Fibroblast of lung (primary cell): ENCODE data around the gene PRXL2C. TPM values are rescaled to one million over a fixed set of nuclear protein-coding genes. Genes with fewer than 3 reads are reported as not detected.

Experiments used
- DNase-seq, 2 donors: peaks; one replicate each; pipeline versions ENCODE4 v3.0.0 to v3.0.0-alpha.2; 2010; ENCODE audit warnings: low read depth in 2 of 2
- H2AFZ ChIP-seq: 2 replicates; pipeline ENCODE4 v1.5.1; 2012; ENCODE audit warnings: low read length, control low read depth, inconsistent platforms
- H3K27ac ChIP-seq: 2 replicates; pipeline ENCODE4 v1.5.1; 2011; ENCODE audit warnings: low read length, control low read depth; ENCODE audit not compliant: insufficient read depth
- H3K27me3 ChIP-seq: 2 replicates; pipeline ENCODE4 v1.5.1; 2011; ENCODE audit warnings: mild to moderate bottlenecking, low read length; ENCODE audit not compliant: control insufficient read depth, insufficient read depth
- H3K36me3 ChIP-seq: 2 replicates; pipeline ENCODE4 v1.5.1; 2011; ENCODE audit warnings: low read length; ENCODE audit not compliant: control insufficient read depth, insufficient read depth
- H3K4me1 ChIP-seq: 2 replicates; pipeline ENCODE4 v1.5.1; 2011; ENCODE audit warnings: low read length; ENCODE audit not compliant: control insufficient read depth, insufficient read depth; ENCODE audit errors: extremely low read depth
- H3K4me2 ChIP-seq: 2 replicates; pipeline ENCODE4 v1.5.1; 2011; ENCODE audit warnings: low read length, control low read depth; ENCODE audit not compliant: insufficient read depth; ENCODE audit errors: extremely low read depth
- H3K4me3 ChIP-seq, 4 experiments: fragments of 200-600 bp in 1 of 4; sonication (generic) in 1 of 4; replicated peaks in 1 of 4; 2 replicates each; pipeline ENCODE4 v1.5.1; 2011 to 2016; ENCODE audit warnings: low read length in 4 of 4, low read depth in 3 of 4, mild to moderate bottlenecking in 3 of 4, control low read depth in 2 of 4, inconsistent platforms in 1 of 4, mixed read lengths in 1 of 4; ENCODE audit not compliant: insufficient read depth in 1 of 4; ENCODE audit errors: control extremely low read depth in 1 of 4
- H3K79me2 ChIP-seq: 2 replicates; pipeline ENCODE4 v1.5.1; 2012; ENCODE audit warnings: mild to moderate bottlenecking, low read length, inconsistent platforms; ENCODE audit not compliant: control insufficient read depth, insufficient read depth
- H3K9ac ChIP-seq: 2 replicates; pipeline ENCODE4 v1.5.1; 2011; ENCODE audit warnings: mild to moderate bottlenecking, low read length, control low read depth; ENCODE audit not compliant: insufficient read depth
- H3K9me3 ChIP-seq: 2 replicates; pipeline ENCODE4 v1.5.1; 2012; ENCODE audit warnings: low read depth, low read length; ENCODE audit not compliant: control insufficient read depth, insufficient read depth
- H4K20me1 ChIP-seq: 2 replicates; pipeline ENCODE4 v1.5.1; 2011; ENCODE audit warnings: low read length; ENCODE audit not compliant: control insufficient read depth, insufficient read depth; ENCODE audit errors: extremely low read depth
- CTCF ChIP-seq, 2 donors: IDR thresholded peaks in 1 of 2; conservative IDR thresholded peaks in 1 of 2; 1 replicate in 1 of 2; 2 replicates in 1 of 2; pipeline ENCODE4 v1.5.1; 2011 to 2012; ENCODE audit warnings: low read length in 2 of 2, control low read depth in 1 of 2, inconsistent platforms in 1 of 2, low read depth in 1 of 2, mild to moderate bottlenecking in 1 of 2
- EZH2 ChIP-seq: IDR thresholded peaks from 2 replicates; pipeline ENCODE4 v1.5.1; 2012; ENCODE audit warnings: low read length, control low read depth, mild to moderate bottlenecking; ENCODE audit errors: missing control alignments
- polyA plus RNA-seq, 2 donors: library from polyadenylated mRNA; depleted of rRNA in 1 of 2; stranded (reverse) in 1 of 2; unstranded in 1 of 2; fragments of >200 nt; gene quantifications; 2 replicates each; pipeline ENCODE4 v1.2.1, GENCODE V29; 2011 to 2012; ENCODE audit warnings: missing spikeins in 1 of 2
- total RNA-seq: library from RNA; depleted of rRNA; stranded (reverse); fragments of >200 nt; gene quantifications from 2 replicates; pipeline ENCODE4 v1.2.1, GENCODE V29; 2014

Gene PRXL2C
- total and polyA plus RNA-seq, 2 donors (not counting 1 experiment from before 2014, with no cell fraction given): 31.2 to 64.4 TPM

- Histone ChIP-seq H3K27me3 (no peaks in the 10 kb centered on the region), H3K9me3 (no peaks in the 10 kb centered on the region), H3K4me2 (peak overlapping the region; percentile 72), H3K9ac (peak overlapping the region; percentile 72), H3K79me2 (peaks cover 19% of the 10 kb centered on the region), H3K27ac (peak overlapping the region; percentile 33), H3K4me3 (peak overlapping the region; percentile 10 to 80 (median 62)), H4K20me1 (no peaks in the 10 kb centered on the region), H3K4me1 (no peaks in the 10 kb centered on the region), H3K36me3 (no peaks in the 10 kb centered on the region), H2AFZ (no peak overlapping the region)
- peak; percentile 43 to 51 for DNase-seq
- TF ChIP-seq CTCF (conservative IDR thresholded peaks at IDR 0.05 in 1 of 2, IDR thresholded peaks at IDR 0.05 in 1 of 2; ENCODE audit: low read depth in 1 of 2, low read length in 2 of 2): no peak
- TF ChIP-seq EZH2: no peak
Measured at GRCh38 chr9:96618209-96619123, 36.7 kb downstream of the PRXL2C start.

- TF ChIP-seq CTCF (conservative IDR thresholded peaks at IDR 0.05 in 1 of 2, IDR thresholded peaks at IDR 0.05 in 1 of 2; ENCODE audit: low read depth in 1 of 2, low read length in 2 of 2) (no peak), EZH2 (no peak)
- H3K36me3 ChIP-seq: no peaks in the 10 kb centered on the region
Measured at GRCh38 chr9:96617439-96618185, 37.5 kb downstream of the PRXL2C start.

GRCh38 chr9:96616817-96617438 lies 38.2 kb downstream of the PRXL2C start:
- Histone ChIP-seq H3K9me3 (no peaks in the 10 kb centered on the region), H3K4me3 (no peak overlapping the region), H3K9ac (no peak overlapping the region), H3K4me2 (no peak overlapping the region), H2AFZ (no peak overlapping the region), H3K27me3 (no peaks in the 10 kb centered on the region), H4K20me1 (no peaks in the 10 kb centered on the region), H3K79me2 (peaks cover 26% of the 10 kb centered on the region), H3K4me1 (peaks cover 12% of the 10 kb centered on the region), H3K27ac (no peak overlapping the region), H3K36me3 (no peaks in the 10 kb centered on the region)
- TF ChIP-seq EZH2 (no peak), CTCF (conservative IDR thresholded peaks at IDR 0.05 in 1 of 2, IDR thresholded peaks at IDR 0.05 in 1 of 2; ENCODE audit: low read depth in 1 of 2, low read length in 2 of 2) (no peak)
- DNase-seq: no peak

More at GRCh38 chr9:96617439-96618185, 37.5 kb downstream of the PRXL2C start:
- H2AFZ ChIP-seq: no peak overlapping the region
- no peaks in the 10 kb centered on the region for H3K9me3 ChIP-seq
- H3K27me3 ChIP-seq: no peaks in the 10 kb centered on the region
- peak overlapping the region; percentile 10 to 80 (median 62) for H3K4me3 ChIP-seq
- H4K20me1 ChIP-seq: no peaks in the 10 kb centered on the region
- H3K4me2 ChIP-seq: peak overlapping the region; percentile 72
- H3K79me2 ChIP-seq: peaks cover 25% of the 10 kb centered on the region
- no peak overlapping the region for H3K9ac ChIP-seq
- no peak overlapping the region for H3K27ac ChIP-seq
- peaks cover 7% of the 10 kb centered on the region for H3K4me1 ChIP-seq
- DNase-seq: no peak
